ENCODE measurements around the gene ANLN. TPM values are rescaled to one million over a fixed set of nuclear protein-coding genes. Genes with fewer than 3 reads are reported as not detected.
A peak's percentile ranks its signal among the peaks of the same experiment; 100 is the strongest.

ANLN gene
- total and polyA plus RNA-seq, 2 donors (not counting 3 experiments of a cell fraction or from before 2014, with no cell fraction given): 28.5 to 119 TPM

DNA sequence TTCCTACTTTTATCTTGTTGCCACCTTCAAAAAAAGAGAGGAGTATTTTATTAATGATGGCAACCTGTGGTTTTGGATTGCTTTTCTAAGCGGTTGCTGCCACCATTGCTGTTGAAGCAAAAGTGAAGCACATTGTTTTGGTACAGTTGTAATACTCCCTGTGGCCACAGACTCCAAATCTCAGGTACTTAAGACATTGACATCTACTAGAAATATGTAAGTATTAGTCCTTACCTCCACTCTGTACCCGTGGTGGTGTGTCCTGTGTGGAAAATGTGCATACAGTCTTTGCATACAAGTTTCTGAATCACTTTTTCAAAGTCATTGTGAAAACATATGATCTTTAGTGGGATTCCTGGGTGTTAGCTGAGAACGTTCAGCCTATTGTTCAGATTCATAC, 85.7 kb downstream of the ANLN start:
- no TSS peak for BruUV-seq (replicated peaks)
- intact Hi-C loops (cut with micrococcal nuclease): loop anchor here (2.0 kb wide), 1 partner anchor 51 kb away; no protein-coding TSS in a partner anchor

DNA sequence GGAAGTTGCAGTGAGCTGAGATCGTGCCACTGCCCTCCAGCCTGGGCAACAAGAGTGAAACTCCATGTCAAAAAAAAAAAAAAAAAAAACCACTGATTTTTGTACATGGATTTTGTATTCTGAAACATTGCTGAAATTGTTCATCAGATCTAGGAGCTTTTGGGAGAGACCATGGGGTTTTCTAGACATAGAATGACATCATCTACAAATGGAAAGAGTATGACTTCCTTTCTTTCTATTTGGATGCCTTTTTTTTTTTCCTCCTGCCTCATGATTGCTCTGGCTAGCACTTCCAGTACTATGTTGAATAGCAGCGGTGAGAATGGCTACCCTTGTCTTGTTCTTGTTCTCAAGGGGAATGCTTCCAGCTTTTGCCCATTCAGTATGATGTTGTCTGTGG, 89.1 kb downstream of the ANLN start:
- POLR2A ChIA-PET: no interaction called here

More for the DNA sequence above, 85.7 kb downstream of the ANLN start:
- no peak for DNase-seq (ENCODE audit: low read depth, low spot score)
- Histone ChIP-seq H3K9me3 (replicated peaks; ENCODE audit: control insufficient read depth, insufficient read depth, low read length) (no peaks in the 10 kb centered on the region), H3K79me2 (ENCODE audit: control insufficient read depth, insufficient read depth, low read length) (no peaks in the 10 kb centered on the region), H3K4me3 (replicated peaks in 1 of 3; ENCODE audit: insufficient read depth in 1 of 3, low read depth in 1 of 3, low read length in 3 of 3) (no peak overlapping the region), H4K20me1 (replicated peaks; ENCODE audit: control insufficient read depth, extremely low read depth, insufficient read depth, low read length) (no peaks in the 10 kb centered on the region), H3K9ac (replicated peaks; ENCODE audit: extremely low read depth, insufficient read depth, low read length) (no peak overlapping the region), H3K9me1 (replicated peaks; ENCODE audit: control insufficient read depth, extremely low read depth, insufficient read depth, low read length) (no peaks in the 10 kb centered on the region), H2AFZ (ENCODE audit: low read depth, low read length) (no peak overlapping the region), H3K27me3 (ENCODE audit: control insufficient read depth in 2 of 2, insufficient read depth in 2 of 2, low read length in 2 of 2) (no peaks in the 10 kb centered on the region), H3K4me2 (ENCODE audit: insufficient read depth, low read length) (no peak overlapping the region), H3K4me1 (ENCODE audit: control insufficient read depth, extremely low read depth, insufficient read depth, low read length) (peaks cover 22% of the 10 kb centered on the region), H3K36me3 (ENCODE audit: control insufficient read depth in 2 of 2, extremely low read depth in 1 of 2, insufficient read depth in 2 of 2, low read length in 2 of 2) (no peaks in the 10 kb centered on the region), H3K27ac (ENCODE audit: insufficient read depth, low read depth, low read length) (peak overlapping the region; percentile 63)
- dilution Hi-C loops (cut with MboI; ENCODE audit: extremely low pct_ligation_motif_present, low sequenced_read_pairs): no loop called here
- CTCF ChIA-PET: interaction anchor here (1.6 to 3.7 kb wide), 4 partner anchors 12 to 723 kb away, joined by 8 to 39 read pairs (median 16); no protein-coding TSS in a partner anchor
- no peak for FAIRE-seq
- TF ChIP-seq JUN (IDR thresholded peaks at IDR 0.05; ENCODE audit: borderline replicate concordance, insufficient read depth, insufficient read length, low read depth) (no peak), MYC (IDR thresholded peaks at IDR 0.05; ENCODE audit: low read depth, low read length) (no peak), GATA2 (IDR thresholded peaks at IDR 0.05; ENCODE audit: insufficient read depth, insufficient read length, low read depth, low read length) (no peak), POLR2AphosphoS5 (IDR thresholded peaks at IDR 0.05; ENCODE audit: insufficient read depth, low read depth, low read length) (no peak), FOS (IDR thresholded peaks at IDR 0.05; ENCODE audit: borderline replicate concordance, insufficient read depth, low read length) (no peak), POLR2A (IDR thresholded peaks at IDR 0.05; ENCODE audit: low read depth, low read length) (no peak)
- TF ChIP-seq, protein P1, sequence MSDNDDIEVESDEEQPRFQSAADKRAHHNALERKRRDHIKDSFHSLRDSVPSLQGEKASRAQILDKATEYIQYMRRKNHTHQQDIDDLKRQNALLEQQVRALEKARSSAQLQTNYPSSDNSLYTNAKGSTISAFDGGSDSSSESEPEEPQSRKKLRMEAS (IDR thresholded peaks at IDR 0.05; ENCODE audit: insufficient read depth, insufficient read length): no peak
- POLR2A ChIA-PET: no interaction called here

More for the DNA sequence above, 89.1 kb downstream of the ANLN start:
- TF ChIP-seq, protein P1 (IDR thresholded peaks at IDR 0.05; ENCODE audit: insufficient read depth, insufficient read length): no peak
- TF ChIP-seq, protein P2, sequence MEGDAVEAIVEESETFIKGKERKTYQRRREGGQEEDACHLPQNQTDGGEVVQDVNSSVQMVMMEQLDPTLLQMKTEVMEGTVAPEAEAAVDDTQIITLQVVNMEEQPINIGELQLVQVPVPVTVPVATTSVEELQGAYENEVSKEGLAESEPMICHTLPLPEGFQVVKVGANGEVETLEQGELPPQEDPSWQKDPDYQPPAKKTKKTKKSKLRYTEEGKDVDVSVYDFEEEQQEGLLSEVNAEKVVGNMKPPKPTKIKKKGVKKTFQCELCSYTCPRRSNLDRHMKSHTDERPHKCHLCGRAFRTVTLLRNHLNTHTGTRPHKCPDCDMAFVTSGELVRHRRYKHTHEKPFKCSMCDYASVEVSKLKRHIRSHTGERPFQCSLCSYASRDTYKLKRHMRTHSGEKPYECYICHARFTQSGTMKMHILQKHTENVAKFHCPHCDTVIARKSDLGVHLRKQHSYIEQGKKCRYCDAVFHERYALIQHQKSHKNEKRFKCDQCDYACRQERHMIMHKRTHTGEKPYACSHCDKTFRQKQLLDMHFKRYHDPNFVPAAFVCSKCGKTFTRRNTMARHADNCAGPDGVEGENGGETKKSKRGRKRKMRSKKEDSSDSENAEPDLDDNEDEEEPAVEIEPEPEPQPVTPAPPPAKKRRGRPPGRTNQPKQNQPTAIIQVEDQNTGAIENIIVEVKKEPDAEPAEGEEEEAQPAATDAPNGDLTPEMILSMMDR (IDR thresholded peaks at IDR 0.05; ENCODE audit: extremely low read depth in 1 of 2, insufficient read depth in 1 of 2, low read depth in 1 of 2, low read length in 2 of 2): no peak
- BruUV-seq (replicated peaks): no TSS peak
- Histone ChIP-seq H3K9me1 (replicated peaks; ENCODE audit: control insufficient read depth, extremely low read depth, insufficient read depth, low read length) (no peaks in the 10 kb centered on the region), H3K27ac (ENCODE audit: insufficient read depth, low read depth, low read length) (no peak overlapping the region), H3K4me3 (replicated peaks in 1 of 3; ENCODE audit: insufficient read depth in 1 of 3, low read depth in 1 of 3, low read length in 3 of 3) (no peak overlapping the region), H3K4me2 (ENCODE audit: insufficient read depth, low read length) (no peak overlapping the region), H3K27me3 (ENCODE audit: control insufficient read depth in 2 of 2, insufficient read depth in 2 of 2, low read length in 2 of 2) (peaks cover 0 to 2% of the 10 kb centered on the region in 2 experiments), H3K9ac (replicated peaks; ENCODE audit: extremely low read depth, insufficient read depth, low read length) (no peak overlapping the region), H3K36me3 (ENCODE audit: control insufficient read depth in 2 of 2, extremely low read depth in 1 of 2, insufficient read depth in 2 of 2, low read length in 2 of 2) (no peaks in the 10 kb centered on the region), H3K79me2 (ENCODE audit: control insufficient read depth, insufficient read depth, low read length) (no peaks in the 10 kb centered on the region), H2AFZ (ENCODE audit: low read depth, low read length) (no peak overlapping the region), H3K4me1 (ENCODE audit: control insufficient read depth, extremely low read depth, insufficient read depth, low read length) (peaks cover 17% of the 10 kb centered on the region), H3K9me3 (replicated peaks; ENCODE audit: control insufficient read depth, insufficient read depth, low read length) (no peaks in the 10 kb centered on the region), H4K20me1 (replicated peaks; ENCODE audit: control insufficient read depth, extremely low read depth, insufficient read depth, low read length) (no peaks in the 10 kb centered on the region)
- dilution Hi-C loops (cut with MboI; ENCODE audit: extremely low pct_ligation_motif_present, low sequenced_read_pairs) (no loop called here), intact Hi-C loops (cut with micrococcal nuclease) (no loop called here)
- FAIRE-seq: peak; percentile 4
- no peak for DNase-seq (ENCODE audit: low read depth, low spot score)
- CTCF ChIA-PET: interaction anchor here (0.6 to 2.6 kb wide), 4 partner anchors 9 to 720 kb away, joined by 3 to 7 read pairs (median 4); no protein-coding TSS in a partner anchor

All from endothelial cell of umbilical vein (primary cell).